Mesendoderm (in vitro differentiated cells): ENCODE results near the gene HOGA1.
A peak's percentile ranks its signal among the peaks of the same experiment; 100 is the strongest.

Experiments used
- DNase-seq: peaks from one replicate; pipeline ENCODE4 v3.0.0; 2013
- H2AK5ac ChIP-seq: 2 replicates; pipeline ENCODE4 v1.6.1; 2013; ENCODE audit warnings: low read length, inconsistent platforms
- H2BK120ac ChIP-seq: 2 replicates; pipeline ENCODE4 v1.6.1; 2013; ENCODE audit warnings: low read depth, mild to moderate bottlenecking, low read length, moderate library complexity, mixed read lengths
- H2BK15ac ChIP-seq: replicated peaks from 2 replicates; pipeline ENCODE4 v1.6.1; 2013; ENCODE audit warnings: low read depth, mild to moderate bottlenecking, moderate library complexity
- H2BK5ac ChIP-seq: 2 replicates; pipeline ENCODE4 v1.6.1; 2013; ENCODE audit warnings: low read length, inconsistent platforms
- H3K18ac ChIP-seq: 2 replicates; pipeline ENCODE4 v1.6.1; 2013; ENCODE audit warnings: mild to moderate bottlenecking, low read length, mixed read lengths
- H3K23ac ChIP-seq: one replicate; pipeline ENCODE4 v1.6.1; 2013; ENCODE audit warnings: low read length
- H3K27ac ChIP-seq: 2 replicates; pipeline ENCODE4 v1.5.1; 2013; ENCODE audit warnings: low read depth, mild to moderate bottlenecking, inconsistent platforms, low read length, moderate library complexity
- H3K27me3 ChIP-seq: 2 replicates; pipeline ENCODE4 v1.6.1; 2013; ENCODE audit warnings: low read length, control low read depth, mild to moderate bottlenecking, inconsistent platforms; ENCODE audit not compliant: insufficient read depth, poor library complexity
- H3K36me3 ChIP-seq: 2 replicates; pipeline ENCODE4 v1.6.1; 2013; ENCODE audit warnings: low read length, inconsistent platforms; ENCODE audit not compliant: control insufficient read depth, insufficient read depth
- H3K4ac ChIP-seq: one replicate; pipeline ENCODE4 v1.6.1; 2013; ENCODE audit warnings: low read depth, mild to moderate bottlenecking, low read length, moderate library complexity
- H3K4me1 ChIP-seq: 2 replicates; pipeline ENCODE4 v1.6.1; 2013; ENCODE audit warnings: low read depth, low read length, inconsistent platforms; ENCODE audit not compliant: control insufficient read depth
- H3K4me2 ChIP-seq: 2 replicates; pipeline ENCODE4 v1.6.1; 2013; ENCODE audit warnings: low read length
- H3K4me3 ChIP-seq: 2 replicates; pipeline ENCODE4 v1.5.1; 2013; ENCODE audit warnings: mild to moderate bottlenecking, low read length
- H3K56ac ChIP-seq: one replicate; pipeline ENCODE4 v1.6.1; 2013; ENCODE audit warnings: low read length
- H3K79me1 ChIP-seq: 2 replicates; pipeline ENCODE4 v1.6.1; 2013; ENCODE audit warnings: low read length, inconsistent platforms
- H3K79me2 ChIP-seq: 2 replicates; pipeline ENCODE4 v1.6.1; 2013; ENCODE audit warnings: mild to moderate bottlenecking, low read length; ENCODE audit not compliant: control insufficient read depth, insufficient read depth
- H3K9ac ChIP-seq: 2 replicates; pipeline ENCODE4 v1.6.1; 2013; ENCODE audit warnings: low read length, inconsistent platforms
- H4K5ac ChIP-seq: one replicate; pipeline ENCODE4 v1.6.1; 2013; ENCODE audit warnings: low read length
- H4K8ac ChIP-seq: one replicate; pipeline ENCODE4 v1.6.1; 2013; ENCODE audit warnings: low read depth, mild to moderate bottlenecking, control low read depth, low read length, moderate library complexity
- WGBS: extraction: QIAGEN DNeasy Blood & Tissue Kit; methylation state at CpG from one replicate; pipeline ENCODE4 v1.1.7; 2013; ENCODE audit warnings: low lambda C conversion rate, missing lambda C conversion rate; ENCODE audit not compliant: insufficient coverage; ENCODE audit errors: extremely low coverage; 5-methylcytosine and 5-hydroxymethylcytosine counted together

The HOGA1 gene

GRCh38 chr10:97570146-97570788 is 13.9 kb upstream of the HOGA1 start:
- Histone ChIP-seq H3K18ac (no peak overlapping the region), H3K23ac (no peak overlapping the region), H3K36me3 (no peaks in the 10 kb centered on the region), H4K8ac (no peak overlapping the region), H4K5ac (no peak overlapping the region), H3K4me3 (no peak overlapping the region), H3K56ac (no peak overlapping the region), H3K27ac (no peak overlapping the region), H3K4ac (no peak overlapping the region), H2BK120ac (no peak overlapping the region), H3K79me2 (no peaks in the 10 kb centered on the region), H3K4me2 (no peak overlapping the region), H3K4me1 (no peaks in the 10 kb centered on the region), H2AK5ac (no peak overlapping the region), H2BK5ac (no peak overlapping the region), H3K79me1 (no peaks in the 10 kb centered on the region), H2BK15ac (no peak overlapping the region), H3K27me3 (no peaks in the 10 kb centered on the region), H3K9ac (no peak overlapping the region)
- no CpG with 5 or more reads among the region's 33 CpGs for WGBS
- DNase-seq = no peak

GRCh38 chr10:97570789-97571471 is 13.3 kb upstream of the HOGA1 start:
- H3K79me2 ChIP-seq = no peaks in the 10 kb centered on the region
- no peak for DNase-seq
- no peaks in the 10 kb centered on the region for H3K27me3 ChIP-seq
- no peak overlapping the region for H3K56ac ChIP-seq
- H3K4ac ChIP-seq = no peak overlapping the region
- no peaks in the 10 kb centered on the region for H3K4me1 ChIP-seq
- H4K5ac ChIP-seq = no peak overlapping the region
- H2BK5ac ChIP-seq = no peak overlapping the region
- no peak overlapping the region for H3K4me2 ChIP-seq
- H3K9ac ChIP-seq = no peak overlapping the region
- no peak overlapping the region for H3K27ac ChIP-seq
- no peak overlapping the region for H4K8ac ChIP-seq
- H3K18ac ChIP-seq = no peak overlapping the region
- H3K4me3 ChIP-seq = no peak overlapping the region
- H2BK15ac ChIP-seq = no peak overlapping the region
- H2AK5ac ChIP-seq = no peak overlapping the region
- H3K23ac ChIP-seq = no peak overlapping the region
- no peaks in the 10 kb centered on the region for H3K79me1 ChIP-seq
- H2BK120ac ChIP-seq = no peak overlapping the region
- WGBS = no CpG with 5 or more reads among the region's 5 CpGs
- H3K36me3 ChIP-seq = no peaks in the 10 kb centered on the region

GRCh38 chr10:97571622-97572021 is 12.6 kb upstream of the HOGA1 start:
- no peak overlapping the region for H3K27ac ChIP-seq
- no peak overlapping the region for H2BK5ac ChIP-seq
- no peak overlapping the region for H2BK15ac ChIP-seq
- no peaks in the 10 kb centered on the region for H3K4me1 ChIP-seq
- no peak overlapping the region for H3K4ac ChIP-seq
- no peaks in the 10 kb centered on the region for H3K79me2 ChIP-seq
- no CpG with 5 or more reads among the region's 3 CpGs for WGBS
- H2BK120ac ChIP-seq = no peak overlapping the region
- H2AK5ac ChIP-seq = no peak overlapping the region
- H3K36me3 ChIP-seq = no peaks in the 10 kb centered on the region
- no peak overlapping the region for H4K8ac ChIP-seq
- H3K23ac ChIP-seq = peak overlapping the region; percentile 11
- no peak for DNase-seq
- H3K79me1 ChIP-seq = no peaks in the 10 kb centered on the region
- no peak overlapping the region for H3K4me2 ChIP-seq
- H3K56ac ChIP-seq = no peak overlapping the region
- no peak overlapping the region for H3K18ac ChIP-seq
- no peak overlapping the region for H3K9ac ChIP-seq
- no peaks in the 10 kb centered on the region for H3K27me3 ChIP-seq
- no peak overlapping the region for H4K5ac ChIP-seq
- H3K4me3 ChIP-seq = no peak overlapping the region

GRCh38 chr10:97572214-97572989 is 11.8 kb upstream of the HOGA1 start, which contains the start of gene ANKRD2:
ANKRD2 (plus strand) TSS chr10:97572779; CDS start chr10:97572789, 10 bp downstream.
- no peaks in the 10 kb centered on the region for H3K79me1 ChIP-seq
- DNase-seq = peak; percentile 91
- no peak within 1 kb of the TSS for H3K27ac ChIP-seq
- H3K23ac ChIP-seq = peak within 1 kb of the TSS; percentile 11
- no CpG with 5 or more reads among the region's 16 CpGs for WGBS
- H4K5ac ChIP-seq = no peak within 1 kb of the TSS
- no peak within 1 kb of the TSS for H2AK5ac ChIP-seq
- H2BK5ac ChIP-seq = no peak within 1 kb of the TSS
- no peak within 1 kb of the TSS for H3K4me2 ChIP-seq
- no peak within 1 kb of the TSS for H4K8ac ChIP-seq
- no peak within 1 kb of the TSS for H3K18ac ChIP-seq
- H3K56ac ChIP-seq = no peak within 1 kb of the TSS
- H3K4ac ChIP-seq = no peak within 1 kb of the TSS
- no peak within 1 kb of the TSS for H3K4me3 ChIP-seq
- H2BK15ac ChIP-seq = no peak within 1 kb of the TSS
- no peak within 1 kb of the TSS for H2BK120ac ChIP-seq
- no peaks in the 10 kb centered on the region for H3K36me3 ChIP-seq
- H3K79me2 ChIP-seq = no peaks in the 10 kb centered on the region
- no peaks in the 10 kb centered on the region for H3K27me3 ChIP-seq
- no peak within 1 kb of the TSS for H3K9ac ChIP-seq
- H3K4me1 ChIP-seq = no peaks in the 10 kb centered on the region

GRCh38 chr10:97573021-97573420 is 11.2 kb upstream of the HOGA1 start:
- H2BK120ac ChIP-seq = no peak overlapping the region
- no peak overlapping the region for H2AK5ac ChIP-seq
- no peak overlapping the region for H4K8ac ChIP-seq
- no CpG with 5 or more reads among the region's 2 CpGs for WGBS
- H3K56ac ChIP-seq = no peak overlapping the region
- no peak overlapping the region for H3K23ac ChIP-seq
- no peak overlapping the region for H4K5ac ChIP-seq
- H3K79me2 ChIP-seq = no peaks in the 10 kb centered on the region
- no peak overlapping the region for H3K9ac ChIP-seq
- no peaks in the 10 kb centered on the region for H3K4me1 ChIP-seq
- no peak overlapping the region for H3K4ac ChIP-seq
- H3K4me3 ChIP-seq = no peak overlapping the region
- no peak overlapping the region for H2BK5ac ChIP-seq
- H3K4me2 ChIP-seq = no peak overlapping the region
- no peaks in the 10 kb centered on the region for H3K79me1 ChIP-seq
- no peak overlapping the region for H2BK15ac ChIP-seq
- no peak overlapping the region for H3K18ac ChIP-seq
- no peak overlapping the region for H3K27ac ChIP-seq
- H3K36me3 ChIP-seq = no peaks in the 10 kb centered on the region
- DNase-seq = no peak
- H3K27me3 ChIP-seq = no peaks in the 10 kb centered on the region
